Stimulated activated CD8-positive, alpha-beta memory T cell treated with anti-CD3 and anti-CD28 coated beads, Interleukin-12 subunit alpha, Interleukin-12 subunit beta, amount 100 ng/mL, for 24 hours (primary cell): ENCODE data around the gene ZNHIT2.

Experiments
- DNase-seq: peaks from one replicate; pipeline ENCODE4 v3.0.0-alpha.2; 2020; ENCODE audit errors: extremely low read depth

Gene ZNHIT2

DNA sequence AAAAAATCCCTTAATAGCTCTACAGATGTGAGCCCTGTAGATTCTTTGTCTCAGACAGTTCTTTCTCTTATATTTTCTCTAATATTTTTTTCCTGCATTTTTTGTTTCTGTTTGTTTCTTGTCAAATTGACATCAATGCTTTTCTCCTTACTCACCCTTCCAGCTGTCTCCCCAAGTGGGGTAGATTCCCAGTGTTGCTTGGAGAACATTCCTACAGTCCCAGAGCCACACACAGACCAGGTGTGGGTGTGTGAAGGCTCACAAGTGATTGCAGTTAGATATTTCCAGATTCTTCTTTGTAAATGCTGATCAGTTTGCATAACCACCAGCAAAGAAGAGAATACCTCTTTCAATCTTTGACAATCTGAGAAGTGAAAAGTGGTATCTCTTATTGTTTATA, 14.0 kb downstream of the ZNHIT2 start:
- DNase-seq: no peak

DNA sequence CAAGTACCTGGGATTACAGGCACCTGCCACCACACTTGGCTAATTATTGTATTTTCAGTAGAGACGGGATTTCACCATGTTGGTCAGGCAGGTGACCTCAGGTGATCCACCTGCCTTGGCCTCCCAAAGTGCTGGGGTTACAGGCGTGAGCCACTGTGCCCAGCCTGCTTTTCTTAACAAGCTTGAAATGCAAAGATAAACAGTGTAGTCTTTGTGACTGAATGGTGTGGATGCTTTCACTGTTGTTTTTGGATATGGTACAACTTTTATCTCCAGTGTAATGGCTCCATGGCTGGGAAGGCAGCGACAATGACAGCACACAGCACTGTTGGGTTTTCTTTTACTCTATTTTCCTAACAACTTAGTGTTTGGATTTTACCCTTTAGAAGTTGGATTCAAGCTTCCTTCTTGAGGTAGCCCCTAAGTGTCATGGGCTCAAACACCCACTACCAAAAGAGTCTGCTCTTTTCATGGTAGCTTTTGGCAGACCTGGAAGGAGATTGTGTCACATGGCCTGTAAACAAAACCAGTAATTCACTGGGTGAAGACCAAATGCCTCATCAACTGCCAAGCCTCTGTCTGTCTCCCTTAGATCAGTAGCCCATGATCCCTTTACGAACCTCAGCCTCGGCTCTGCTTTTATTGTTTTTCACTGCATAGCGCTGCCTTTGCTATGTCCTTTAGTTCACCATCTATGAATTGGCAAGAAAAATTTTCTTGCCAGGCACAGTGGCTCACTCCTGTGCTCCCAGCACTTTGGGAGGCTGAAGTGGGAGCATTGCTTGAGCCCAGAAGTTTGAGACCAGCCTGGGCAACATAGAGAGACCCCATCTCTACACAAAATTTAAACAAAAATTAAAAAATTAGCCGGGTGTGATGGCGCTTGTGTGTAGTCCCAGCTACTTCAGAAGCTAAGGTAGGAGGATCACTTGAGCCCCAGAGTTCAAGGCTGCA, 15.1 kb downstream of the ZNHIT2 start:
- DNase-seq: no peak

- no peak for DNase-seq
Observed at GRCh38 chr11:65100674-65101350, 16.7 kb downstream of the ZNHIT2 start.

DNA sequence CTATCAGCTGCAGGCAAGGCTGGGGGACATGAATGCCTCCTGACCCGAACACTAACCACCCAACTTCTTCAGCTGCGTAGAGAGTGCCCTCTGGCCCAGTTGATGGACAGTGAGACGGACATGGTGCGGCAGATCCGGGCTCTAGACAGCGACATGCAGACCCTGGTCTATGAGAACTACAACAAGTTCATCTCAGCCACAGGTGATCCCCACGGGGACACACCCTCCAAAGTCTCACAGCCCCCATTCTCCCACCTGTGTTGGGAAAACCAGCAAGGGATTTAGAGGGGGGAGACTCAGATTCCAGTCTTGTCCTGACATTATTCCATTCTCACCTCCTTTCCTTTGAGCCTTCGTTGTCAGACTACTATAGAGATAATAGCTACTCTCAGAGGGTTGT, 20.6 kb downstream of the ZNHIT2 start:
- DNase-seq: no peak

GRCh38 chr11:65095974-65096806, 21.3 kb downstream of the ZNHIT2 start, which contains the start of gene VPS51:
Gene VPS51 (plus strand): TSS chr11:65096214. CDS start chr11:65096251, 37 bp downstream.
- peak; percentile 62 for DNase-seq

- DNase-seq: no peak
Observed at GRCh38 chr11:65095427-65095826, 22.1 kb downstream of the ZNHIT2 start.

DNA sequence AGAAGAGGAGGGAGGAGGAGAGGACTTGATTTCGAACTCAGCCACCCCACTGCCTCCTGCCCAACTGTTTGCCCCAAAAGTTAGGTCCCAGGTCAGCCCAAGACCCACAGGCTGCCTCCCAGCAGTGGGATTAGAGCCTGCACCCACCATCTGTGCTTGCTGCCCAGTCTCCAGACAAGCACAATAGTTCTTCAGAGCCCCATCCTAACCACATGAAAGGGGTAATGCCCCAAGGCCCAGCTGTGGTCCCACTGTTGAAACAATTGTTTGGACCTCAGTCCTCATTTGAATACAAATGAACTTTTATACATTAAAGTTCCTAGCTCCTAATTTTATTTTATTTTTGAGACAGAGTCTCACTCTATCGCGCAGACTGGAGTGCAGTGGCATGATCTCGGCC, 26.9 kb downstream of the ZNHIT2 start:
- no peak for DNase-seq

GRCh38 chr11:65089621-65090020, 27.9 kb downstream of the ZNHIT2 start:
- no peak for DNase-seq

DNA sequence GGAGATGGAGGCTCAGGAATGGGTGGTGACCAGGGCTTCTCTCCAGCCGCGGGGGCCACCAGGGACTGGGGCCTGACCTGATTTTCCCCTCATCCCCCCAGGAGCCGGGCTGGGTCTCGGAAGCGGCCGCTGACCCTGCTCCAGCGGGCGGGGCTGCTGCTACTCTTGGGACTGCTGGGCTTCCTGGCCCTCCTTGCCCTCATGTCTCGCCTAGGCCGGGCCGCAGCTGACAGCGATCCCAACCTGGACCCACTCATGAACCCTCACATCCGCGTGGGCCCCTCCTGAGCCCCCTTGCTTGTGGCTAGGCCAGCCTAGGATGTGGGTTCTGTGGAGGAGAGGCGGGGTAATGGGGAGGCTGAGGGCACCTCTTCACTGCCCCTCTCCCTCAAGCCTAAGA, 29.7 kb downstream of the ZNHIT2 start:
- DNase-seq: no peak

- no peak for DNase-seq
Observed at GRCh38 chr11:65087216-65087615, 30.3 kb downstream of the ZNHIT2 start.

DNA sequence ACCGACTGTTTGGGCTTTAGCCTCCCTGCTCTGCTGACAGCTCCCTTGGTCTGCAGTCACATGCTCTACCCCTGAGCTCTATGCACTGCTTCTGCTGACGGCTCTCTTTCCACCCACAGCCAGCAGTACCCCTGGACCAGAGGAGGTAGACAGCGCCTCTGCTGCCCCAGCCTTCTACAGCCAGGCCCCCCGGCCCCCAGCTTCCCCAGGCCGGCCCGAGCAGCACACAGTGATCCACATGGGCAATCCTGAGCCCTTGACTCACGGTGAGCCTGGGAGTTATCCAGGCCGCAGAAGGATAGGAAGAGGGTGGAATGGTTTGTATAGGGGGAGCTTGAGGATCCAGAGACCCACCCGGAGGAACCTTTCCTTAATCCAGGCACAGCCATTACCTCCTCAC, 30.7 kb downstream of the ZNHIT2 start:
- no peak for DNase-seq

DNA sequence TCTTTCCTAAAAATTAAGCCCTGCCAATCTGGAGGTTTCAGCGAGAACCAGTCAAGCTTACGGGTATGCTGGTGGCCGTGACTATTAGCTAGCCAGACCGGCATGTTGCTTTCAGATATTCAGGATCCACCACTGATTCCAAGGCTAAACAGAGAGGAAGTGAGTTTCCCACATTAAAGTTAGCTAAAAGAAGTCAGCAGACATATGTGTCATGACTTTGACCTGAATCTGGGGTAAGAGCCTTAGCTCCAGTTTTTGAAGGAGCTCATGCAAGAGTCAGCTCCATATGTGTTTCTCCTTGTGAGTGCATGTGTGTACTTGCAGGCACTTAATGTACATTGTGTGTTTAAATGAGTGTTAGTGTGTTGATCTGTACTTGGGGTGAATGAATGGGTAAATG, 32.1 kb downstream of the ZNHIT2 start:
- no peak for DNase-seq

DNA sequence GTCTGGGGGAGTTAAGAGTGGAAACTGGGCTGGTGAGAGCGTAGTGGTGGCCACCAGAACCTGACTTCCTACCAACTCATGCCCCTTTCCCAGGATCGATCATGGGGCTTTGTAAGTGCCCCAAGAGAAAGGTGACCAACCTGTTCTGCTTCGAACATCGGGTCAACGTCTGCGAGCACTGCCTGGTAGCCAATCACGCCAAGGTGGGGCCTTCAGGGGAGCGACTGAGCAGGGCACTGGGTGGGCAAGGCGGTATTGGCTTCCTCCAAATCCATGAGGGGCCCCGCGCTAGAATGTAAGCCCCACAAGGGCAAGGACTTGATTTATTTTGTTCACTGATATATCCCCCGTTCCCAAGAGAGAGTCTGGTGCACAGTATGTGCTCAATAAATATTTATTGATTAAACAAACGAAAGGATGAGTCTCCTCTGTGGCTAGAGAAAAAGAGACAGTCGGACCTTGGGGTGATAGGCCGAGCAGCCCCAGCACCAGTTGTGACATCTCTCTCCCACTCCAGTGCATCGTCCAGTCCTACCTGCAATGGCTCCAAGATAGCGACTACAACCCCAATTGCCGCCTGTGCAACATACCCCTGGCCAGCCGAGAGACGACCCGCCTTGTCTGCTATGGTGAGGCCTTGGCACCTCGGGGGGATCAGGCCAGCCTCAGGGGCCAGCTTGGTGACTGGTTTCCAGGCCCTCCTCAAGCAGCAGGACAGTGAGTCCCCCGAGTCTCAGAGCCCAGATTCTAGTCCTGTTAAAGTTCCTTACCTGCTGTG, 32.7 kb downstream of the ZNHIT2 start:
- no peak for DNase-seq

- DNase-seq: peak; percentile 89
Observed at GRCh38 chr11:65083834-65084597, 33.5 kb downstream of the ZNHIT2 start, which contains the start of the genes CDCA5 and ZFPL1. Gene CDCA5 (minus strand): TSS chr11:65084040. CDS start chr11:65083978, 62 bp downstream. Gene ZFPL1 (plus strand): TSS chr11:65084222. CDS start chr11:65084699, 477 bp downstream.

GRCh38 chr11:65083134-65083833, 34.2 kb downstream of the ZNHIT2 start:
- DNase-seq: no peak

GRCh38 chr11:65078786-65079342, 38.6 kb downstream of the ZNHIT2 start:
- no peak for DNase-seq

GRCh38 chr11:65078151-65078550, 39.4 kb downstream of the ZNHIT2 start:
- DNase-seq: peak; percentile 17

DNA sequence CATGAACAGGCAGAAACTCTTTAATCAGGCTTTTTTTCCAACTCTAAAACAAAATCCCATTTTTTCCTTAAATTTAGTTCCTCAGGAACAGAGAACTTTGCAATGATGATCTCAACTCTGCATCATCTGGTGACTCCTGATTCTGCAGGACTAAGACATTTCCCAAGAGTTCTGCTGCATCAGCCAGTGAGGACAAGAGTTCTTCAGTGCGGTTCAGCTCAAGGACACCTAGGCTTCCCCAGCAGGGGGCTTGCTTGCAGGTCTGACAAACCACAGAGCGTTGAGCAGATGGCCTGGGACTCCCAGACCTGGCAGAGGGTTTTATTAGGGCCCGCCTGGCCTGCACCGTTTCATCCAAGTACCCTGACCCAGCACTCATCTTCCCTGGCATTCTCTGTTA, 40.0 kb downstream of the ZNHIT2 start:
- no peak for DNase-seq

GRCh38 chr11:65072631-65072966, 44.9 kb downstream of the ZNHIT2 start:
- DNase-seq: no peak
